GM19397 (cell line): ENCODE results near the gene GDF9.

Experiments
- ATAC-seq: cut with Tn5 transposase; IDR thresholded peaks from one replicate; pipeline ENCODE4 v1.9.1; 2021; ENCODE audit warnings: mild to moderate bottlenecking, moderate library complexity; ENCODE audit not compliant: unreplicated experiment

Gene GDF9

DNA sequence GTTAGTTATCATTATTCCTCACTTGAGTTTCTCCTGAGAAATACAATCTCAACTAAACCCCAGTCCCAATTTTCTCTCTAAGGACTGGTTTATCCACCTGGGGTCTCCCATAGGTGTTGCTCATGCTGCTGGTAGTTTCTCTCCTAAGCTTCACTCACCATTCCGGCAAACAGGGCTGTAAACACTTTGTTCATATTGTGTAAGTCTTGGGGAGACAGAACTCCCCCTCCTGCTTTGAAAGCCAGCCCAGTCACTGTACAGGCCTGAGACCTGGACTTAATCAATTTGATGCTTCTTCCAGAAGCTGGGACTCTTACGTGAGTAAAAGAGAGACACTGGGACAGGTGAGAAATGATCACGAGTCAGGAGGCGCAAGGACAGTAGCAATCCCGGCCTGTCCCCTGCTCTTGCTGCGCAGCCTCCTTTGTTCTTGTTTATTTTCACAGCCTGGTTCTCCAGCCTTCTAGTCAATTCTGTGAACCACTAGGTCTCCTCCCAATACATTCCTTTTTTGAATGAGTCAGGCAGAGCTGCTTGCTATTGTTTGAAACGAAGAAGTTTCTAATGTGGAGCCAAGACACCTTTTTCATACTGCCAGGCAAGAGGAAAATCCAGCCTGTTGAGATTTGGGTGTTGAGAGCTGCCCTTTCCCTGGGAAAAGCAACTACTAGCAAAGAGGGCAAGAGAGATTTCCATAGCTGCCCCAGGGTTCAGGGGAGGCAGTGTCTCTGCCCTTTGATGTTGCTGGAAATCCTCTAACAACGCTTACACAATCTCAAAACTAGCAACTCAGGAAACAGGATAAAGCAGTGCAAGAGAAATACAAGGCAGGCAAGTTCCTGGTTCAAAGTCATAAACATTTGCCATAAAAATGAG is 26.6 kb downstream of the GDF9 start:
- ATAC-seq: no peak

DNA sequence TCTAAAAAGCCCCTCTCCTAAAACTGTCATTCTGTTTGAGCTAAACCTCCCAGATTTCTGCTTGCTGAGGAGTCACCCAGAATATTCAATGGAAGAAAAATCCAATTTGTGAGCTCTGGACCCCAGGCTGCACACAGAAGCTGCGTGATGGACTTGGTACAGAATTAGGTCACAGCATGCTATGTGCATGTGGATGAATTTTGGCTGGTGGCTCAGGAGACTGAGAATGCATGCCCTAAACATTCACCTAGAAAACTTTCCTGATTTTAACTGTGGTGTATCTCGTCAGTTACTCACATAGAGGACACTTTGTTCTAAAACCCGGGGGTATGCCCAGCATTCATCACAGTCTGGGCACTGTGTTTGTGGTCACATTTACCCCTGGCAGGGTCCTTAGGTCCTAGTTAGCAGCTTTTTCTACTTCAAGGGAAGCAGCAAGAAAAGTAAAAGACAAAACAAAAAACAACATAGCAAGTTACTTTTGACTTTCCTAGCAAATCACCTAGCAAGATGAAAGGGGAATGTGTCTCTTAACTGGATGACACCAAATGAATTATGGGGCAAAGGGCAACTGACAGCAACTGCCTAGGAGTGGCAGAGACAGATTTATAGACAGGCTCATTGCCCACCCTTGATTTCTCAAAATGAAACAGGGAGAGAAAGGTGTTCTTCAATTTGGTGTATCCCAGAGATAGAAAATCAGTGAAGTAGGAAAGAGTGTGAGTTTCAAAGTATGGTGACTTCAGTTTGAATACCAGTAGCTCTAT is 27.6 kb downstream of the GDF9 start:
- no peak for ATAC-seq

DNA sequence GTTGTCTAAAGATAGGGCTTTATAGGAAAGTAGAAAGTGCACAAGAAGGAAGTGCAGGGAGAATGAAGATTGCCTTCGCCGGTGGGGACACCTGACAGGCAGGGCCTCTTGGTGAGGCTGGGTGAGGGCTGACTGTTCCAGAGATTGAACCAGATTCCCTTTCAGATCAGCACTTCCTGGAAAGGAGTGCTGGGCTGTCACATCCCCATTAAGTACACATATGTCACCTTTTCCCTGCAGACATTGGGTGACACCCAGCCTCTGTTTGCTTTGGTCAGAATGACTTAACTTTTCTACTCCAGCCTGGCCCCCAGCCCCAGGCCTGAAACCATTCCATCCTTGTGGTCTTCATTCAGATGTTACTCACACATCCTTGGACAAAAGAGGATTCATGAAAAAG is 28.4 kb downstream of the GDF9 start:
- no peak for ATAC-seq

DNA sequence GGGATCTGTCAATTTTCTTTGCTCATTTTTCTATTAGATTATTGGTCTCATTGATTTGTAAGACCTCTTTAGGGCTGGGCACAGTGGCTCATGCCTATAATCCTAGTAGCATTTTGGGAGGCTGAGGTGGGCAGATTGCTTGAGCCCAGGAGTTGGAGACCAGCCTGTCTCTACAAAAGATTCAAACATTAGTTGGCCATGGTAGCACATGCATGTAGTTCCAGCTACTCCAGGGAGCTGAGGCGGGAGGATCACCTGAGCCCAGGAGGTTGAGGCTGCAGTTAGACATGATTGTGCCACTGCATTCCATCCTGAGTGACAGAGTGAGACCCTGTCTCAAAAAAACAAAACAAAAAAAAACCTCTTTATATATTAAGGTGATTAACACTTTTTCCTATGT is 29.4 kb downstream of the GDF9 start:
- no peak for ATAC-seq

GRCh38 chr5:132834057-132834456 is 32.2 kb downstream of the GDF9 start:
- ATAC-seq: no peak

DNA sequence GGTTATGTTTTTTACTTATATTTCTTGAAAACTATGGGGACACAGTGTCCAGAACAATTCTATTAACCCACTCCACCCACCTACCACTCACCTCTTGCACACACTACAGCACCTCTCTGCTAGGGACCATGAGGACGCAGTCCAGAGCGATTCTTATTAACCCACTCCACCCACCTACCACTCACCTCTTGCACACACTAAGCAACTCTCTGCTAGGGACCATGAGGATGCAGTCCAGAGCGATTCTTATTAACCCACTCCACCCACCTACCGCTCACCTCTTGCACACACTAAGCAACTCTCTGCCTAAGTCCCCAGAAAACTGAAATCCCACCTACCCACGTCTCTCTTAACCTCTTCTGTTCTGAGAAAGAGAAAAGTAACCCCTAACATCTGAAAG is 33.7 kb downstream of the GDF9 start:
- no peak for ATAC-seq

DNA sequence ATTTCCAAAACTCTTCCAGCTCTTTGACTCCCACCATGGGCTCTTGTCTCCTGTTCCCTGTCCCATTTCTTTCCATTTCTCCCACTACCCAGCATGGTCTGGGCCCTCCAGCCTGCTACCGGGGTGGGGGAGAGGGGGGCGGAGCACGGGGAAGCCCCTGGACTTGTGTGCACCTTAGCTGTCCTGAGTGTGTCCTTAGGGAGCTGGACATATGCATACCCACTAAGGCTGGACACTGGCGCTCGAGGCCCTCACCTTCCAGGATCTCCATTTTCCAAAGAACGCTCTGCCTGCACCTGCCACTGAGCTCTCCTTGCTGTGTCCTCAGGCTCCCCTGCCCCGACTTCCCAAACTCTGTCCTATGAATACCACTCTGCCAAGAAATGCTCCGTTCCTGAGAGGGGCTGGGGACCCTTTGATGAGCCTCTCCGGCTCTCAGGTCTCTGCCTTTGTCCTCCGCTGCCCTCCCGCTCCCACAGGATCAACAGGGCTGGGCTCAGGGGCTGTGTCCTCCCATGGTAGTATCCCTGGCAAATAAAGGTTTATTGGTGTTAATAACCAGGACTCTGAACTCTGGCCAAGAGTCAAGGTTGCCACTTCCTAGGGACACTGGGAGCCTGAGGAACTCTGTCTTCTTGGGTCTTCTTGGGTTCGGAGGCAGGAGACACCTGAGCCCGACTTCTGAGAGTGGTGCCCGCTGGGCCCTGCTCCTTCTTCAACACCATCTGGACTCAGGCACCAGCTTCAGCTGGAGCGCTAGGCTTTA is 35.0 kb downstream of the GDF9 start:
- no peak for ATAC-seq

DNA sequence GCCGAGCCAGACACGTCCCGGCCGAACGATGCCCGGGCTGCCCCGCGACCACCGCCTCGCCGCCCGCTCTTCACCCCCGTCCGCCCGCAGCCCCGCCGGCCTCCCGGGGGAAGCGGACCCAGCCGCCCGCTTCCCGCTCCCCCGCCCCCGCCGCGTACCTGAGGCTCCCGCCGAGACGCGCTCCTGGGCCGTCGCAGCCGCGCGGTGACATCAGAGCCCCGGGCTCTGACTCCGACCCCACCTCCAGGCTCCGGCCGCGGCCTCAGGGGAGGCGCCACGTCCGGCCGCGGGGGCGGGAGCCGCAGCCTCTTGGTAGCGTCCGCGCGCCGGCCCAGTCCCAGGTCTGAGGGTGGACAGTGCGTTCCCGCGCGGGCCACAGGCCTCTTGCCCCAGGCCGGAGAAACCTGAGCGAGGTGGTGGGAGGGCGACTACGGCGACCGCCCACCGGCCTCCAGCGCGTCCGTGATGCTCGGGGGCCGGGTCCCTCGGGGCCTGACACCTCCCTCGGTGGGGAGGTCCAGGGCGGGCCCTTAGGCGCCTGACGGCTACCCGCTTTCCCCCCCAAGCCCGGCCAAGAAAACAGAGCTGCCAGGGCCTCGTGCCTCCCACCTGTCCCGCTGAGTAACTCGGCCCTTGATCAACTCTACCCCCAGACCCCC is 35.7 kb downstream of the GDF9 start, which contains the start of gene SHROOM1:
Gene SHROOM1, minus strand, starts transcription at position 212 of the 659 bp plus-strand sequence. CDS start 4,507 bp downstream, outside the sequence.
- ATAC-seq: peak; percentile 72

- ATAC-seq: peak; percentile 75
Measured at GRCh38 chr5:132829742-132830435, 36.4 kb downstream of the GDF9 start.

DNA sequence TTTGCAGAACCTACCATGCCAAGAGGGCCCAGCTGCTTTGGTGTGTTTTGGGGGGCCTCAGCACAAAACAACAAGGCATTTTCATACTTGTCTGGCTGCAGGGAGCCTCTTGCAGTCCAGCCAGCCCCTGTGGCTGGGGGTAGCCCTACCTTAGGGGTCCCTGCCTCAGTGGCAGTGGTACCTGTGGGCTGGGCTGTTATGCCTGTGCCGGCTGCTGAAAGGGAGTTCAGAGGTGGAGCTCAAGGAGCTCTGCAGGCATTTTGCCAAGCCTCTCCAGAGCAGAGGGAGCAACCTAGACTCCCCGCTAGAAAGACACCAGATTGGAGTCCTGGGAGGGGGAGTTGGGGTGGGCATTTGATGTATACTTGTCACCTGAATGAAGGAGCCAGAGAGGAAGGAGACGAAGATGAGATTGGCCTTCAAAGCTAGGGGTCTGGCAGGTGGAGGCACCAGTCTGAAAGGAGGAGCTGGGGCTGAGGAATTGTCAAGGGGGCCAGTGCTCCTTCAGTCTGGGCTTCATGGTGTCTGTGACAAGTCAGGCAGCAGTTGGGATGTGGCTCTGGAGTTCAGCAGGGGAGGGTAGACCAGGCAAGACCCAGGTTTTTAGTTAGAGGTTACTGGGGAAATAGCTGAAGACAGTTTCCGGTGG is 37.3 kb downstream of the GDF9 start:
- ATAC-seq: no peak

DNA sequence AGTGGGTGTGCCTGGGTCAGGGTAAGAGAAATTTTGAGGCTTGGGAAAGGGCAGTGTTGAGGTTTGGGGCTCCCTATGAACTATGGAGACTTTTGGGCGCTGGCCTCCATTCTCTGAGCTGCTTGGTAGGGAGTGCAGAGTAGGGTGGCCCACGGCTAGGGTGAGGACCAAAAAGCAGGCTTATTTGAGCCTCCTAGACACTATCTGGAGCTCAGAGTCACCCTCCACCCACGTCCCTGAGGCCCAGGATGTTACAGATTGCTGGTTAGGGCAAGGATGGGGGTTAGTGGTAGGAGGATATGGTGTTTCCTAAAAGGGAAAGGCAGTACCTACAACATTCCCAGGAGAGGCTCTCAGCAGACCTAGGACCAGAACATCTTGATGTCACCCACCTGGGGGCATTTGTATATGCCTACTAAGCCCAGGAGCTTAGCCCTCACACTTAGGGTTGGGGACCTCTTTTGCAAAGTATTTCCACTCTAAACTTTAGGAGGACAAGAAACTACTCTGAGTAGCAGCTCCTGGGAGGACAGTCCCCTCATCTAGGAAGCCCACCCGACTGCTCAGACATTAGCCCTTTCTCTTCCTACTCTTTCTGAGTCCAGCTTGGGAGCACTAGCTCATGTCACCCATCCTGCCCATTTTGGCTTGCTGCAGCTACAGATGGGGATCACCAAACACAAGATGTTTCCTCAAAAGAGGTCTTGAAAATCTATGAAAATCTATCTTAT is 38.2 kb downstream of the GDF9 start:
- no peak for ATAC-seq

GRCh38 chr5:132826424-132827082 is 39.7 kb downstream of the GDF9 start:
- ATAC-seq: no peak

- ATAC-seq: no peak
Measured at GRCh38 chr5:132825834-132826391, 40.4 kb downstream of the GDF9 start.

DNA sequence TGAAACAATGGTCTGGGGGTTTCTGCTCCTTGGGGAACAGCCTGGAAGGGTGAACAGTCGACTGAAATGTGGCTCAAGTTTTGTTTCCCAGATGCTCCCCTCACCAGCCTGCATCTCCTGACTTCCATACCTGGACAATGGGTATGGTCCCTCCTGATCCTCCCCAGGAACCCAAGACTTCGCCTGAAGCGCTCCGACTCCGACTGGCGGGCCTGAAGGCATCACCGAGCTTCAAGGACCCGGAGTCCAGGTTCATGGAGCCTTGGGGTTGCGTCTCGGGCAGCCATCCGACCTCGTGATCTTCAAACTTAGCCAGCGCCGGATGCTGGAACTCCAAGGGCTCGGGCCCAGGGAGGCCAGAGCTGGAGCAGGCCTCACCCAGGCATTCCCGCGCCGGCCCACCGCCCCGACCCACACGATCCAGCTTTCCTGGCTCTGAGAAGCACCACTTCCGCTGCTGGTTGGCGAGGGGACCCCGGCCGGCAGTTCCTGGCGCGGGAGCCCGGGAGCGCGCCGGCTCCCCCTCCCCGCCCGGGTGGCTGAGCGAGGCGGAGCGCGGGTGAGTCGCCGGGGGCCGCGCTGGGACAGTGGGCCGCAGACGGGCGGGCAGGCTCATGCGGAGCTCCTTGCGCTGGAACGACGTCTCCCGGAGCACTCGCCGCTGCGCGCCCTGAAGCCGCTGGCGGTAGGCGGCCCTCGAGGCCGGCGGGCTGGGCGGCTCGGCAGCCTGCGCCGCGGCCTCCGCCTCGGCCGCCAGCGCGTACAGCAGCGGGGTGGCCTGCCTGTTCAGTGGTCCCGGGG is 41.0 kb downstream of the GDF9 start:
- no peak for ATAC-seq

DNA sequence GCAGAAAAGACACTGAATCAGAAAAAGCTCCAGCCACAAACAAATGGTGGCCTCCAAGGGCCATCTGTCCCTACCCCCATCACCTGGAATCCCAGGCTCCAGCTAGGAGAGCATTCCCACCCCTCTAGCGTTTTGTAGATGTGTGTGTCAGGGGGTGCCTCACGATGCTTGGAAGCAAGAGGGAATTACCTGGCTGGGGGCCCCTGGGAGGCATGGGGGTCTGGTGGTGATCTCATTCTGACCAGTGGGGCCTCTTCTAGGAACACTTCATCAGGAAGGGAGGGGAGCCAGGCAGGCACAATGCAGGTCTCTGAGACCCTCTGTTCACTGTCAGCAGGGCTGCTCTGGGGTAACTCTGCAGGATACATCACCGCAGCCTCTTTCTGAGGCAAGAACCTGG is 41.8 kb downstream of the GDF9 start:
- no peak for ATAC-seq

- ATAC-seq: no peak
Measured at GRCh38 chr5:132823481-132824050, 42.7 kb downstream of the GDF9 start.
